GM19455 (cell line): ENCODE measurements around the gene NTHL1.

ENCODE experiments used
- ATAC-seq: cut with Tn5 transposase; IDR thresholded peaks from one replicate; pipeline ENCODE4 v1.9.1; 2021; ENCODE audit not compliant: unreplicated experiment

NTHL1 gene

DNA sequence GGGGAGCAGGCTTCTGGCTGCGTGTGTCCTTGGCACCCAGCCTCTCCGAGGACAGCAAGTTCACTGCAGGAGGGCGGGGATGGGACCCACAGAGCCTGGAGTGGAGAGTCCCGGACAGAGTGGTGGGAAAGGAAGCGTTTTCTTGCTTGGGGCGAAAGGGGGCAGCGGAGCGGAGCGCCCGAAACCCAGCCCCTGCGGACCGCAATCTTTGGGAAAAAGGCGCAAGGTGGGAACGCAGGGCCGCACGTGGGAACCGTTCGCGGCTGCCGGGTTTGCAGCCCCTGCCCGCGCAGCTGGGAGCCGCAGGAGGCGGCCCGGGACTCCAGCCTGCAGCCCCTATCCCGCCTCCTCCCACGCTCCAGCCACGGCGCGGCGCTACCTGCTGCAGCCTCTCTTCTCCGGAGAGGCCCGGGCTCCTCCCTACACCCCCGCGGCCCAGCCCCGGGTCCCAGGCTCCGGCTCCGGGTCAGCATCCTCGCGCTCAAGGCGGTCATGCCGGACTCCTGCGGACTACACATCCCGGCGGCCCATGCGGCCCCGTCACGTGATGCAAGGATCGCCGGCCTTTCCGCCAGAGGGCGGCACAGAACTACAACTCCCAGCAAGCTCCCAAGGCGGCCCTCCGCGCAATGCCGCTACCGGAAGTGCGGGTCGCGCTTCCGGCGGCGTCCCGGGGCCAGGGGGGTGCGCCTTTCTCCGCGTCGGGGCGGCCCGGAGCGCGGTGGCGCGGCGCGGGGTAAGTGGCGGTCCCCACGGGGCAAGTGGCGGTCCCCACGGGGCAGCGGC is at the start of gene NTHL1, which contains the start of gene TSC2:
Gene NTHL1 (minus strand): TSS at position 505 of the 786 bp plus-strand sequence. CDS start 11 bp downstream, at position 494.
Gene TSC2 (plus strand): TSS at position 656 of the 786 bp plus-strand sequence. CDS start 631 bp downstream, outside the sequence.
- ATAC-seq = peak; percentile 94

DNA sequence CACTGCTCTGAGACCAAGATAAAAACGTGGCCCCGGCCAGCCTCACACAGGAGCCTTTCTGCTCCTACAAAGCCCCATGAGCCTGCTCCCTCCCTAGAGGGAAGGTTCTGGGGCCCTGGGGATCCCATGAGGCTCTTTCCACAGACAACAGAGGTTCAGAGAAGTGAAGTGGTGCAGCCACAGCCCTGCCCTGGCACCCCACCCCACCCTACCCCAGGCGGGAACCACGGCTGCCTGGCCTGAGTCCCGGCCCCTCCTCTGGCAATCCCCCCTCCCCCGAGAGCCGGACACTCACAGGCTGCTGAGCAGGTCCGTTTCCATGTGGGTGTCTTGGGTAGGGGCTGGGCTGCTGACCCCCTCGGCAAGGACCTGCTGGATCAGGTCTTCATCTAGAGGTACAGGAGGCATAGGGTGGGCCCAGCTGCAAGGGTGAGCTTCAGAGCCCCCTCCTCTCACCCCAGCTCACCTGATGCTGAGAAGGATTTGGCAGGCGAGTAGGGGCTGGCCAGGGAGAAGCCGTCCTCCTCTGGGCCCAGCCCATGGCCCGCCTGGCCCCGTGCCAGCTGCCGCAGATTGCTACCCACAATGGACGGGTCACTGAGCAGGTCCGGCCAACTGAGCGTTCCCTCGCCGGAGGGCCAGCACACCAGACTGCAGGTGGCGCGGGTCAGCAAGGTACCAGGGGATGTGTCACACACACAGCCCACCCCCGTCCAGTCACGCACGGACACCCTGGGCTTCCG is 49.4 kb upstream of the NTHL1 start:
- no peak for ATAC-seq

DNA sequence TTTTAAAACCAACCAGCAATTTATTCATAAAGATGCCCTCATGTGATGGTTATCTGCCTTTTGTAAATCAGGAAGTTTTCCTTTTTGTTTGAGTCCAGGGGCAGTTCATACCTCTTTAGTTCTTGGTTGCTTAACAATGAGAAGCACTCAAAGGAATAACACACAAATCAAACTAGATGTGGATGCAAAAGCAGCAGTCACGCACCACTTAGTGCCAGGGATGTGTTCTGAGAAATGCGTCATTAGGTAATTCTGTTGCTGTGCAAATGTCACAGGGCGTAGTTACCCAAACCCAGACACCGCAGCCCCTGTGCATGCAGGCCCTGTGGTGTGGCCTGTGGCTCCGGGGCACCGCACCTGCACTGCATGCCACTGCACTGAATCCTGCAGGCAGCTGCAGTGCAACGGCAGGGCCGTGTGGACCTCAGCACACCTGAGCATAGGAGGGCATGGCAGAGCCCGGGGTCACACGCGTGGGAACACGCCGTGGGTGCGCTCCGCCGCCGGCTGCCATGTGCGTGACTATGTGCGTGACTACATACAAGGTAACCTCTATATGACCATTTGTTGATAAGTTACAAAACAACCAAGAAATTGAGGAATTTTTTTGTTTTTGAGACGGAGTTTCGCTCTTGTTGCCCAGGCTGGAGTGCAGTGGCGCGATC is 48.4 kb upstream of the NTHL1 start:
- ATAC-seq = no peak

DNA sequence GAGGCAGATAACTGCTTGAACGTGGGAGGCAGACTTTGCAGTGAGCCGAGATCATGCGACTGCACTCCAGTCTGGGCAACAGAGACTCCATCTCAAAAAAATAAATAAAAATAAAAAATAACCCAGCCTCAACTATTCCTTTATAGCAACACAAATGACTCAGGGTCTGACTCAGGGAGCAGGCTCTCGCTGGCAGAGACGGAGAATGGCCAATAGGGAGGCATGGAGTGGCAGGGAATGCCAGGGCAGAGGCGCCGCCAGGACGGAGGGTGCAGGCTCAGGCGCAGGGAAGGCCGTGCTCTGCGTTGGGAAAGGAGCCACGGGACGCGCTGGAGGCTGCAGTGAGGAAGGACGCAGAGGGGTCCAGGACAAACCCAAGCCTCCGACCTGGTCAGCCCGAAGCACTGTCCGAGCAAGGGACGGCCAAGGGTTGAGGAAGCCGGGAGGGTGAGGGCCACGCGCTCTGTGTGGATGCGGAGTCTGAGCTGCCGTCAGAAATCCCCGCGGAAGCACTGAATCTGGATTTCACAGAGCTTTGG is 47.8 kb upstream of the NTHL1 start:
- ATAC-seq = no peak

DNA sequence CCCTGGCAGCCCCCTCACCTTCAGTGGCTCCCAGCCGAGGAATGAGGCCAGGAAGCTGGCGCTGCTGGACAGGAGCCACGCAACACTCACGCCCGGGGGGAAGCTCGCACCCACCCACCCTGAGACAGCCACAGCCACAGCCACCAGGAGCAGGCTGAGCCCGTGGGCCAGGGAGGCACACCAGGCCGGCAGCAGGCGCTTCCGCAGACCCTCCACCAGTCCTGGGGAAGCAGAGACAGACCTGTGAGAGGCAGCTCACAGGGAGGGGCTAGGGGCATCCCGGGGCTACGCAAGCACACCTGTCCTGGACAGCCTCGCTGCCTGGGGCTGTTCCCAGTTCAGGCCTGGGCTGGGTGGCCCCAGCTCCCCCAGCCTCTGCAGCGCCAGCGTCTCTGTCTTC is 46.2 kb upstream of the NTHL1 start:
- ATAC-seq = no peak

- no peak for ATAC-seq
These were observed 45.2 kb upstream of the NTHL1 start for GRCh38 chr16:2092866-2093265.

DNA sequence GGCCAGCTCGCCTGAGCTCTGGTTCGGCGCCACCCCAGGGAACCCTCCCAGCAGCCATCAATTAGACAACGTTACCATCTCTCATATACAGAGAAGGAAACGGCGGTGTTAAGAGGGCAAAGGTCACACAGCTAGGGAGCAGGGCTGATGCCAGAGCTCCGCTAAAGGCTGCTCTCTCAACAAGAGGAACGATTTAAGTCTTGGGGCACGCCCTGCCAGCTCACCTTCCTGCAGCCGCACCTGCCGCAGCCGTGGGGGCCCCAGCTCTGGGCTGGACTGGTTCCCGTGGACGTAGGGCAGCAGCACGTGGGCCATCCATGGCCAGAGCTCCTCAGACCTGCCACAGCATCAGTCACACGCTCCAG is 44.6 kb upstream of the NTHL1 start:
- ATAC-seq = no peak

- no peak for ATAC-seq
These were observed 44.1 kb upstream of the NTHL1 start for GRCh38 chr16:2091547-2092255.

- ATAC-seq = no peak
These were observed 43.3 kb upstream of the NTHL1 start for GRCh38 chr16:2090777-2091546.

DNA sequence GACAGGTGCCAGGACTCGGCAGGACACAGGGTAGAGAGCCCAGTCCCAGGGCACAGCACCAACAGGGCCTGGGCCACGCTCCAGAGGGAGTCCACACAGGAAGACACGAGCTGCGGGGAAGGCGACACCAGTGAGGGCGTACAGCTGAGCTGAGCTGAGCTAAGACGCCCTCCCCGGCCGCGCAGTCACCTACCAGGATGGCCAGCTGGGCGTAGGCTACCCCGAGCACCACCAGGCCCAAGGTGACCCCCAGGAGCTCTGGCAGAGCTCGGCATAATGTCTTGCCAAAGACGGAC is 42.8 kb upstream of the NTHL1 start:
- no peak for ATAC-seq

GRCh38 chr16:2089706-2090480 is 42.3 kb upstream of the NTHL1 start:
- ATAC-seq = no peak

DNA sequence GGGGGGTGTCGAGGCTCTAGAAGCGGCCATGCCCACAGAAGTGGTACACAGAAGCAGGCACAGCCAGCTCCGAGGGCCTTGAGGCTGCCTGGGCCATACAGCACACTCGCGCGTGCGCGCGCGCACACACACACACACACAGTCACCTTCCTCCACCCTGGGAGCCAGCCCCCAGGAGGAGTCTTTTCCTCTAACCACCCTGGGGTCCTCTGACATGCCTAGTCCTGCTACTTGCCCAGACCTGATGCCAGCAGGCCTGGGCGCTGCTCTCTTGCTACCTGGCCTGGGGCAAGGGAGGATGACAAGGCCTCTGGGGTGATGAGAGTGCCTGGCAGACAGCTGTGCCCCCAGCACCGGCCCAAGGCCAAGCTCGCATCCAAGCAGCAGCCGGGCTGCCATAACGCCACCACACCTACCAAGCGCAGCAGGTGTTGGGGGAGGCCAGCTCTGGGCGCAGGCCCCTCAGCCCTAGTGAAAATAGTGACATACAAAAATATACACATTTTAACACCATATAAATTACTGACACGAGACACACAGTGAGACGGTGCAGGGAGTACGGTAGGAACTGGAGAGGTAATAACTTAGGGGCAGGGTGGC is 41.2 kb upstream of the NTHL1 start:
- no peak for ATAC-seq

- no peak for ATAC-seq
These were observed 40.4 kb upstream of the NTHL1 start for GRCh38 chr16:2087748-2088631.

DNA sequence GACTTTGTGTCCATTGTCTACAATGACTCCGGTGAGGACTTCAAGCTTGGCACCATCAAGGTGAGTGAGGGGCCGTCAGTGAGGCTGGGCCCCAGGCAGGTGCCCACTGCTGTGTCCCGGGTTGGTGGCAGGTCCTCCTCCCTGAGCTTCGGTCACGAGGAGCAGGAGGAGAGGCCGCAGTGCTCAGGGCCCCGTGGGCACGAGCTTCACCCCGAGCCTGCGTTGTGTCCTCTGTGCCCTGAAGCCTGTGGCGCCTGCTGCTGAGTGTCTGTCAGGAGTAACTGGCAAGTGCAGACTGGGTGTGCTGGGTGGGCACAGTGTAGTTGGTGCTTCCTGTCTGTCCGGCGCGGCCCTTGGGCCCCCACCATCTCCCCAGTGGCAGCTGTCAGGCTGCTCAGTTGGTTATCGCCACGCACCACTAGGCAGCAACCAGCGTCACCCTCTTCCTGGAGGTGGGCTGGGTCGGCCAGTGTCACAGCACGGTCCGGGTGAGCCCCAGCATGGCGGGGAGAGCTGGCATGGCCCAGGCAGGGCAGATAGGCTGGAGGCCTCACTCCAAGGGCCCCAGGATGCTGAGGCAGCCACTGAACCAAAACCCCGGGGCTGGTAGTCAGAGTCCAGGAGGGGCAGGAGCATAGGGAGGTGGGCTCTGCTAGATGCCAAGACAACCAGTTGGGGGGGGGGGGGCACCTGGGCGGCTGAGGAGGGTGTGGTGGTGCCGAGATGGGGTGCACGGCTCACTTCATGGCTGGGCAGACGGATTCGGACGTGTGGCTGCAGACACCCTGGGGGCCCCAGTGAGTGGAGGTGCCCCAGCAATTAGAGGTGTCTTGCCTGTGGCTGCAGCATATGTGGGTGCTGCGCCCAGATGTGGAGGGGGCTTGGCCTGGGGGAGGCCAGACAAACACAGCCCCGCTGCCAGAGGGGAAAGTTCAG is 39.4 kb upstream of the NTHL1 start:
- no peak for ATAC-seq

- ATAC-seq = no peak
These were observed 38.6 kb upstream of the NTHL1 start for GRCh38 chr16:2086106-2086742.

- ATAC-seq = no peak
These were observed 38.0 kb upstream of the NTHL1 start for GRCh38 chr16:2085669-2086068.
